H9 (cell line): Measurements from ENCODE around the gene GPC3. TPM values are rescaled to one million over a fixed set of nuclear protein-coding genes. Genes with fewer than 3 reads are reported as not detected.

Experiments
- DNase-seq: peaks from one replicate; pipeline ENCODE4 v3.0.0-alpha.2; 2017
- H2AFZ ChIP-seq: one replicate; pipeline ENCODE4 v1.6.1; 2013; ENCODE audit warnings: mild to moderate bottlenecking, low read length, control low read depth, moderate library complexity
- H2AK5ac ChIP-seq: 2 replicates; pipeline ENCODE4 v1.6.1; 2013; ENCODE audit warnings: low read length, control low read depth, mixed read lengths; ENCODE audit not compliant: insufficient read length
- H2BK120ac ChIP-seq: one replicate; pipeline ENCODE4 v1.6.1; 2013; ENCODE audit warnings: low read depth, mild to moderate bottlenecking, low read length, control low read depth, inconsistent platforms; ENCODE audit not compliant: poor library complexity, severe bottlenecking
- H2BK12ac ChIP-seq: 2 replicates; pipeline ENCODE4 v1.6.1; 2013; ENCODE audit warnings: low read length, control low read depth, mixed read lengths, low read depth; ENCODE audit not compliant: insufficient read length
- H2BK15ac ChIP-seq: 2 replicates; pipeline ENCODE4 v1.6.1; 2013; ENCODE audit warnings: low read depth, low read length, control low read depth
- H2BK20ac ChIP-seq: one replicate; pipeline ENCODE4 v1.6.1; 2013; ENCODE audit warnings: low read depth, mild to moderate bottlenecking, low read length, control low read depth, inconsistent platforms; ENCODE audit not compliant: poor library complexity, severe bottlenecking
- H2BK5ac ChIP-seq: 2 replicates; pipeline ENCODE4 v1.6.1; 2013; ENCODE audit warnings: low read length, control low read depth, mixed read lengths; ENCODE audit not compliant: insufficient read length
- H3K14ac ChIP-seq: 2 replicates; pipeline ENCODE4 v1.6.1; 2013; ENCODE audit warnings: low read length, control low read depth; ENCODE audit not compliant: insufficient read depth
- H3K18ac ChIP-seq: 2 replicates; pipeline ENCODE4 v1.6.1; 2013; ENCODE audit warnings: low read depth, mild to moderate bottlenecking, mixed read lengths, low read length, control low read depth; ENCODE audit not compliant: insufficient read length
- H3K23ac ChIP-seq: 2 replicates; pipeline ENCODE4 v1.6.1; 2013; ENCODE audit warnings: low read length, control low read depth, mixed read lengths, low read depth; ENCODE audit not compliant: insufficient read length
- H3K23me2 ChIP-seq: 2 replicates; pipeline ENCODE4 v1.6.1; 2013; ENCODE audit warnings: low read depth, mild to moderate bottlenecking, mixed read lengths, low read length, control low read depth; ENCODE audit not compliant: insufficient read length, poor library complexity, severe bottlenecking
- H3K27ac ChIP-seq: 2 replicates; pipeline ENCODE4 v1.5.1; 2013; ENCODE audit warnings: low read length, control low read depth, mixed read lengths, low read depth; ENCODE audit not compliant: insufficient read length
- H3K27me3 ChIP-seq: 2 replicates; pipeline ENCODE4 v1.6.1; 2013; ENCODE audit warnings: low read length, control low read depth, inconsistent platforms; ENCODE audit not compliant: insufficient read depth
- H3K4ac ChIP-seq: 2 replicates; pipeline ENCODE4 v1.6.1; 2013; ENCODE audit warnings: low read depth, mild to moderate bottlenecking, control low read depth, inconsistent platforms, low read length, moderate library complexity
- H3K4me1 ChIP-seq: 2 replicates; pipeline ENCODE4 v1.6.1; 2013; ENCODE audit warnings: low read length, control low read depth, inconsistent platforms; ENCODE audit not compliant: insufficient read depth
- H3K4me2 ChIP-seq: 2 replicates; pipeline ENCODE4 v1.6.1; 2013; ENCODE audit warnings: low read length, control low read depth, mixed read lengths; ENCODE audit not compliant: insufficient read length, insufficient read depth
- H3K56ac ChIP-seq: 2 replicates; pipeline ENCODE4 v1.6.1; 2013; ENCODE audit warnings: low read depth, mild to moderate bottlenecking, mixed read lengths, low read length, control low read depth; ENCODE audit not compliant: insufficient read length
- H3K79me1 ChIP-seq: 2 replicates; pipeline ENCODE4 v1.6.1; 2013; ENCODE audit warnings: low read depth, mild to moderate bottlenecking, moderate library complexity, low read length, control low read depth, inconsistent platforms; ENCODE audit not compliant: insufficient read depth, poor library complexity, severe bottlenecking
- H3K79me2 ChIP-seq: 2 replicates; pipeline ENCODE4 v1.6.1; 2013; ENCODE audit warnings: low read length, control low read depth, inconsistent platforms; ENCODE audit not compliant: insufficient read depth
- H3K9ac ChIP-seq: 2 replicates; pipeline ENCODE4 v1.6.1; 2013; ENCODE audit warnings: low read length, control low read depth, mixed read lengths; ENCODE audit not compliant: insufficient read length; ENCODE audit errors: extremely low read depth
- H3K9me3 ChIP-seq: one replicate; pipeline ENCODE4 v1.6.1; 2013; ENCODE audit warnings: low read depth, low read length, inconsistent platforms; ENCODE audit not compliant: control insufficient read depth
- H3T11ph ChIP-seq: one replicate; pipeline ENCODE4 v1.6.1; 2013; ENCODE audit warnings: mild to moderate bottlenecking, low read length, control low read depth, inconsistent platforms
- H4K20me1 ChIP-seq: one replicate; pipeline ENCODE4 v1.6.1; 2013; ENCODE audit not compliant: control insufficient read depth, insufficient read length, insufficient read depth
- H4K5ac ChIP-seq: 2 replicates; pipeline ENCODE4 v1.6.1; 2013; ENCODE audit warnings: low read depth, mild to moderate bottlenecking, mixed read lengths, low read length, control low read depth; ENCODE audit not compliant: insufficient read length
- H4K8ac ChIP-seq: replicated peaks from 2 replicates; pipeline ENCODE4 v1.6.1; 2013; ENCODE audit warnings: low read length, control low read depth, mixed read lengths, low read depth; ENCODE audit not compliant: insufficient read length
- H4K91ac ChIP-seq: 2 replicates; pipeline ENCODE4 v1.6.1; 2013; ENCODE audit warnings: low read depth, mild to moderate bottlenecking, moderate library complexity, mixed read lengths, low read length, control low read depth; ENCODE audit not compliant: insufficient read length
- H3K27ac Mint-ChIP-seq, 3 experiments: 2 replicates in 2 of 3; 3 replicates in 1 of 3; pipeline ENCODE4 v1.8.0; 2020 to 2021; ENCODE audit warnings: mixed read lengths in 3 of 3, mild to moderate bottlenecking in 1 of 3, moderate library complexity in 1 of 3
- H3K27me3 Mint-ChIP-seq: 2 replicates; pipeline ENCODE4 v1.8.0; 2021; ENCODE audit warnings: low read depth, mild to moderate bottlenecking, moderate library complexity, mixed read lengths
- H3K36me3 Mint-ChIP-seq, 3 experiments: 2 replicates in 2 of 3; 3 replicates in 1 of 3; pipeline ENCODE4 v1.8.0; 2020 to 2021; ENCODE audit warnings: low read depth in 3 of 3, mixed read lengths in 3 of 3; ENCODE audit not compliant: insufficient read depth in 1 of 3
- H3K4me1 Mint-ChIP-seq, 2 experiments: 2 replicates each; pipeline ENCODE4 v1.8.0; 2020; ENCODE audit warnings: mixed read lengths in 2 of 2
- H3K4me3 Mint-ChIP-seq, 2 experiments: 2 replicates in 1 of 2; 3 replicates in 1 of 2; pipeline ENCODE4 v1.8.0; 2020 to 2021; ENCODE audit warnings: mild to moderate bottlenecking in 2 of 2, mixed read lengths in 2 of 2, moderate library complexity in 1 of 2
- H3K9me3 Mint-ChIP-seq, 2 experiments: 2 replicates in 1 of 2; 3 replicates in 1 of 2; pipeline ENCODE4 v1.8.0; 2020; ENCODE audit warnings: mild to moderate bottlenecking in 2 of 2, mixed read lengths in 2 of 2, moderate library complexity in 1 of 2
- CTCF ChIP-seq: fragments of 200-600 bp; sonication (generic); conservative IDR thresholded peaks from 3 replicates; pipeline ENCODE4 v1.8.0; 2021; ENCODE audit warnings: antibody characterized with exemption, mild to moderate bottlenecking
- WGBS: extraction: QIAGEN DNeasy Blood & Tissue Kit; methylation state at CpG from one replicate; pipeline ENCODE4 v1.1.7; 2013; ENCODE audit warnings: missing lambda C conversion rate, low lambda C conversion rate, mixed read lengths; ENCODE audit not compliant: insufficient read length; ENCODE audit errors: extremely low coverage; 5-methylcytosine and 5-hydroxymethylcytosine counted together
- total RNA-seq: library from RNA; stranded (reverse); gene quantifications from 2 replicates; pipeline ENCODE4 v1.2.1, GENCODE V29; 2021

Gene GPC3
- total RNA-seq, 1 experiment from 2014 or later, result 108 TPM

- no peaks in the 10 kb centered on the region for H3K9me3 ChIP-seq
- no peak overlapping the region for H3K23ac ChIP-seq
- Mint-ChIP-seq H3K4me3 (no peak overlapping the region), H3K9me3 (peaks cover 0 to 3% of the 10 kb centered on the region in 2 experiments; a peak in 2 of 5 replicates), H3K4me1 (peaks cover 12 to 14% of the 10 kb centered on the region in 2 experiments), H3K36me3 (peaks cover 2 to 7% (median 2%) of the 10 kb centered on the region in 3 experiments; a peak in 5 of 7 replicates), H3K27me3 (no peaks in the 10 kb centered on the region), H3K27ac (no peak overlapping the region)
- H3K4me2 ChIP-seq, result no peak overlapping the region
- H2BK20ac ChIP-seq, result no peak overlapping the region
- no peak for TF ChIP-seq CTCF
- WGBS, result no CpG with 5 or more reads among the region's 7 CpGs
- H2BK120ac ChIP-seq, result no peak overlapping the region
- no peak overlapping the region for H3T11ph ChIP-seq
- H3K14ac ChIP-seq, result no peak overlapping the region
- no peak overlapping the region for H2BK5ac ChIP-seq
- no peak overlapping the region for H3K4ac ChIP-seq
- no peaks in the 10 kb centered on the region for H3K79me2 ChIP-seq
- no peak overlapping the region for H3K56ac ChIP-seq
- H3K18ac ChIP-seq, result no peak overlapping the region
- H3K9ac ChIP-seq, result no peak overlapping the region
- H3K79me1 ChIP-seq, result no peaks in the 10 kb centered on the region
- H4K8ac ChIP-seq, result no peak overlapping the region
- no peak overlapping the region for H2AFZ ChIP-seq
- no peak overlapping the region for H2BK12ac ChIP-seq
- no peak overlapping the region for H2AK5ac ChIP-seq
- no peak for DNase-seq
- no peak overlapping the region for H4K91ac ChIP-seq
- H3K27me3 ChIP-seq, result no peaks in the 10 kb centered on the region
- H4K20me1 ChIP-seq, result no peaks in the 10 kb centered on the region
- no peak overlapping the region for H3K27ac ChIP-seq
- H4K5ac ChIP-seq, result no peak overlapping the region
- H3K23me2 ChIP-seq, result no peaks in the 10 kb centered on the region
- no peaks in the 10 kb centered on the region for H3K4me1 ChIP-seq
- H2BK15ac ChIP-seq, result no peak overlapping the region
Observed at GRCh38 chrX:133604801-133605200, 380.6 kb downstream of the GPC3 start.
